ENCODE results near the gene NKD2. TPM values are rescaled to one million over a fixed set of nuclear protein-coding genes. Genes with fewer than 3 reads are reported as not detected.

Gene NKD2
- total RNA-seq, 1 experiment from 2014 or later = 20.4 TPM

GRCh38 chr5:959581-960531 lies 48.7 kb upstream of the NKD2 start:
- Histone ChIP-seq H3K79me2 (ENCODE audit: insufficient read depth, low read length) (no peaks in the 10 kb centered on the region), H3K27ac (ENCODE audit: low read depth, low read length) (no peak overlapping the region), H3K9me2 (ENCODE audit: insufficient read depth) (no peaks in the 10 kb centered on the region), H4K20me1 (ENCODE audit: insufficient read depth) (no peaks in the 10 kb centered on the region), H3K4me1 (ENCODE audit: control insufficient read depth in 1 of 2, insufficient read depth in 2 of 2, low read length in 2 of 2) (peaks cover 14 to 32% of the 10 kb centered on the region in 2 experiments), H3K27me3 (ENCODE audit: insufficient read depth, low read length) (peaks cover 15% of the 10 kb centered on the region; the same call in 1 of the 2 replicates), H3K9me3 (ENCODE audit: control insufficient read depth in 1 of 2, insufficient read depth in 1 of 2, low read depth in 1 of 2, low read length in 2 of 2) (no peaks in the 10 kb centered on the region), H3K9ac (ENCODE audit: low read length) (no peak overlapping the region), H3K4me2 (ENCODE audit: low read length) (no peak overlapping the region), H3K4me3 (replicated peaks in 1 of 2; ENCODE audit: low read depth in 1 of 2, low read length in 2 of 2) (no peak overlapping the region), H2AFZ (ENCODE audit: low read depth, low read length, poor library complexity, severe bottlenecking) (no peak overlapping the region), H3K36me3 (ENCODE audit: control insufficient read depth in 1 of 2, insufficient read depth in 2 of 2, low read length in 2 of 2) (no peaks in the 10 kb centered on the region)
- ATAC-seq = no peak
- no peak for TF ChIP-seq POLR2AphosphoS5 (IDR thresholded peaks at IDR 0.05; ENCODE audit: low read depth, low read length)
- TF ChIP-seq SP1 (IDR thresholded peaks at IDR 0.05; ENCODE audit: low read depth) = no peak
- no peak for TF ChIP-seq ZNF274 (IDR thresholded peaks at IDR 0.05; ENCODE audit: low read depth, low read length)
- TF ChIP-seq EZH2phosphoT487 (IDR thresholded peaks at IDR 0.05; ENCODE audit: borderline replicate concordance) = no peak
- TF ChIP-seq EZH2 (IDR thresholded peaks at IDR 0.05) = no peak
- no peak for TF ChIP-seq TCF7L2 (IDR thresholded peaks at IDR 0.05; ENCODE audit: borderline replicate concordance, extremely low read depth, insufficient read depth, insufficient read length)
- no peak for TF ChIP-seq ATF3 (IDR thresholded peaks at IDR 0.05)
- no peak for TF ChIP-seq ZBTB33 (IDR thresholded peaks at IDR 0.05; ENCODE audit: extremely low read depth, insufficient replicate concordance, low read length)
- no peak for TF ChIP-seq CEBPB (IDR thresholded peaks at IDR 0.05; ENCODE audit: low read depth)
- no peak for TF ChIP-seq CBX3 (IDR thresholded peaks at IDR 0.05; ENCODE audit: low read depth)
- no peak for TF ChIP-seq JUND (IDR thresholded peaks at IDR 0.05)
- intact Hi-C loops (cut with micrococcal nuclease) = no loop called here
- ChIA-PET CTCF (no interaction called here), POLR2A (no interaction called here), RAD21 (ENCODE audit: low non-redundant PET in 1 of 2, low total read pairs in 2 of 2, uncharacterized antibody in 2 of 2, unreplicated experiment in 2 of 2) (no interaction called here)
- DNase-seq (ENCODE audit: low read depth, low spot score) = no peak
- BruUV-seq (replicated peaks) = no TSS peak

Measured in HCT116 (cell line).